HepG2 (cell line): Measurements from ENCODE around the gene ANXA10. TPM values are rescaled to one million over a fixed set of nuclear protein-coding genes. Genes with fewer than 3 reads are reported as not detected.

Experiments
- ATAC-seq: fragments of 200-7000 bp; cut with Tn5 transposase; 3 replicates; pipeline ENCODE4 v1.9.1; 2020; ENCODE audit warnings: mild to moderate bottlenecking, moderate library complexity
- BruUV-seq: library from RNA; stranded (reverse); fragments of 400-500 nt; replicated peaks from 2 replicates; lab custom pipeline; 2021; lab: Mats Ljungman, UMichigan
- CTCF ChIA-PET: fragments of 300-600 bp; formaldehyde crosslinking; extraction: SDS; loops from one replicate; lab custom pipeline; 2021; ENCODE audit warnings: low total read pairs, inconsistent platforms, low intra/inter-chr PET ratio; lab: Yijun Ruan, JAX
- POLR2A ChIA-PET: fragments of 350-600 bp; sonication (Branson Sonifier 250); formaldehyde crosslinking; loops from one replicate; lab custom pipeline; 2020; ENCODE audit warnings: antibody characterized with exemption, inconsistent platforms; lab: Yijun Ruan, JAX
- DNase-seq: peaks from one replicate; pipeline ENCODE4 v3.0.0-alpha.2; 2015; ENCODE audit warnings: low spot score
- FAIRE-seq: peaks from 3 replicates; lab custom pipeline; 2011; peaks lifted over from hg19 to GRCh38; lab: Jason Lieb, UNC
- H2AFZ ChIP-seq: one replicate; pipeline ENCODE4 v1.6.1; 2011; ENCODE audit warnings: low read length, inconsistent platforms
- H3K27ac ChIP-seq: fragments of 300-600 bp; 3 replicates; pipeline ENCODE4 v1.8.0; 2011; ENCODE audit warnings: mixed run types, mild to moderate bottlenecking, mixed read lengths, low read length, inconsistent platforms; ENCODE audit not compliant: insufficient read depth; ENCODE audit errors: extremely low read length
- H3K27me3 ChIP-seq, 2 experiments: fragments of 200-600 bp in 1 of 2; 2 replicates in 1 of 2; 3 replicates in 1 of 2; pipeline versions ENCODE4 v1.6.0 to v1.8.0; 2011; ENCODE audit warnings: low read length in 2 of 2, mild to moderate bottlenecking in 2 of 2, moderate library complexity in 2 of 2, inconsistent platforms in 1 of 2; ENCODE audit not compliant: insufficient read depth in 2 of 2, control insufficient read depth in 1 of 2
- H3K36me3 ChIP-seq, 2 experiments: fragments of 200-600 bp in 1 of 2; replicated peaks in 1 of 2; 2 replicates in 1 of 2; 3 replicates in 1 of 2; pipeline versions ENCODE4 v1.5.1 to v1.8.0; 2011; ENCODE audit warnings: low read length in 2 of 2, inconsistent platforms in 1 of 2; ENCODE audit not compliant: insufficient read depth in 2 of 2, control insufficient read depth in 1 of 2
- H3K4me1 ChIP-seq: 2 replicates; pipeline ENCODE4 v1.5.1; 2012; ENCODE audit warnings: low read length, inconsistent platforms; ENCODE audit not compliant: insufficient read depth
- H3K4me2 ChIP-seq: 2 replicates; pipeline ENCODE4 v1.6.0; 2011; ENCODE audit warnings: low read depth, low read length, inconsistent platforms
- H3K4me3 ChIP-seq, 3 experiments: fragments of 200-600 bp in 1 of 3; sonication (generic), shearing (Covaris generic) in 1 of 3; replicated peaks in 1 of 3; 2 replicates each; pipeline ENCODE4 v1.5.1; 2011 to 2016; ENCODE audit warnings: low read length in 3 of 3, inconsistent platforms in 2 of 3, low read depth in 2 of 3, mild to moderate bottlenecking in 2 of 3, control low read depth in 1 of 3, mixed read lengths in 1 of 3; ENCODE audit not compliant: insufficient read depth in 1 of 3
- H3K79me2 ChIP-seq: one replicate; pipeline ENCODE4 v1.6.1; 2011; ENCODE audit warnings: low read length, inconsistent platforms; ENCODE audit not compliant: insufficient read depth
- H3K9ac ChIP-seq: 2 replicates; pipeline ENCODE4 v1.6.0; 2011; ENCODE audit warnings: mild to moderate bottlenecking, low read depth, low read length, inconsistent platforms; ENCODE audit not compliant: insufficient read depth
- H3K9me3 ChIP-seq: 2 replicates; pipeline ENCODE4 v1.5.1; 2012; ENCODE audit warnings: mild to moderate bottlenecking, low read length
- H4K20me1 ChIP-seq: 2 replicates; pipeline ENCODE4 v1.6.0; 2011; ENCODE audit warnings: inconsistent platforms, mild to moderate bottlenecking, low read length, moderate library complexity; ENCODE audit not compliant: insufficient read depth
- ATF7 ChIP-seq, 2 experiments: fragments of 450-650 bp in 1 of 2; sonication (generic) in 1 of 2; formaldehyde crosslinking in 1 of 2; IDR thresholded peaks; 2 replicates each; pipeline versions ENCODE4 v1.4.0 to v1.6.1; 2016 to 2020; ENCODE audit warnings: antibody characterized with exemption in 1 of 2, mild to moderate bottlenecking in 1 of 2, missing genetic modification reagents in 1 of 2
- CREB1 ChIP-seq, 2 experiments: fragments of 450-650 bp in 1 of 2; IDR thresholded peaks; 2 replicates each; pipeline ENCODE4 v1.6.1; 2016 to 2017; ENCODE audit warnings: control low read depth in 1 of 2, mild to moderate bottlenecking in 1 of 2, missing compliant biosample characterization in 1 of 2, missing genetic modification characterization in 1 of 2
- ISX ChIP-seq: sonication (generic); formaldehyde crosslinking; conservative IDR thresholded peaks from 2 replicates; pipeline ENCODE4 v1.5.0; 2020; ENCODE audit warnings: missing genetic modification reagents
- MIER2 ChIP-seq: IDR thresholded peaks from 2 replicates; pipeline ENCODE4 v1.6.1; 2016; ENCODE audit warnings: missing biosample characterization, missing genetic modification reagents
- PAF1 ChIP-seq: IDR thresholded peaks from 2 replicates; pipeline ENCODE4 v1.6.1; 2016; ENCODE audit warnings: missing genetic modification reagents, missing compliant biosample characterization
- PHB2 ChIP-seq: fragments of 450-650 bp; IDR thresholded peaks from 2 replicates; pipeline ENCODE4 v1.6.1; 2018; ENCODE audit not compliant: partially characterized antibody
- TEF ChIP-seq: sonication (generic); formaldehyde crosslinking; IDR thresholded peaks from 2 replicates; pipeline ENCODE4 v1.5.0; 2020; ENCODE audit warnings: missing genetic modification reagents
- TRIM24 ChIP-seq: sonication (generic); formaldehyde crosslinking; IDR thresholded peaks from 2 replicates; pipeline ENCODE4 v1.8.0; 2022; ENCODE audit warnings: mild to moderate bottlenecking, missing genetic modification reagents
- ZFP91 ChIP-seq: sonication (generic); formaldehyde crosslinking; IDR thresholded peaks from 2 replicates; pipeline ENCODE4 v1.9.0; 2022; ENCODE audit warnings: missing genetic modification reagents, mild to moderate bottlenecking, borderline replicate concordance
- ZNF264 ChIP-seq: sonication (generic); formaldehyde crosslinking; IDR thresholded peaks from 2 replicates; pipeline ENCODE4 v1.4.0; 2020; ENCODE audit warnings: missing genetic modification reagents
- ZNF335 ChIP-seq: sonication (generic); formaldehyde crosslinking; IDR thresholded peaks from 2 replicates; pipeline ENCODE4 v1.4.0; 2020; ENCODE audit warnings: missing genetic modification reagents
- ZNF557 ChIP-seq: sonication (generic); formaldehyde crosslinking; IDR thresholded peaks from 2 replicates; pipeline ENCODE4 v1.4.0; 2020; ENCODE audit warnings: missing genetic modification reagents
- ZNF577 ChIP-seq: sonication (generic); formaldehyde crosslinking; IDR thresholded peaks from 2 replicates; pipeline ENCODE4 v1.4.0; 2020; ENCODE audit warnings: mild to moderate bottlenecking, low read depth, missing genetic modification reagents, borderline replicate concordance
- ZNF792 ChIP-seq: IDR thresholded peaks from 2 replicates; pipeline ENCODE4 v1.6.1; 2016
- ZNF800 ChIP-seq: sonication (generic); formaldehyde crosslinking; IDR thresholded peaks from 2 replicates; pipeline ENCODE4 v1.4.0; 2020; ENCODE audit warnings: missing genetic modification reagents
- WGBS: methylation state at CpG from one replicate; pipeline ENCODE4 v1.1.6; 2017; ENCODE audit warnings: low lambda C conversion rate; 5-methylcytosine and 5-hydroxymethylcytosine counted together
- in situ Hi-C: cut with HindIII; loops from 2 replicates; pipeline ENCODE4 v1.10.0; 2017; ENCODE audit warnings: low pct_unique_long_range_greater_than_20kb; ENCODE audit not compliant: extremely low pct_ligation_motif_present
- intact Hi-C: fragments of 100-400 bp; cut with micrococcal nuclease; formaldehyde crosslinking; loops from one replicate; pipeline ENCODE4 v1.10.0; 2022; ENCODE audit not compliant: unreplicated experiment
- polyA plus RNA-seq, 8 experiments: library from polyadenylated mRNA; depleted of rRNA in 3 of 8; stranded (reverse) in 7 of 8; unstranded in 1 of 8; fragments of >200 nt; fragmentation: Illumina TruSeq in 4 of 8; extraction: Trizol in 4 of 8; gene quantifications; 2 replicates each; pipeline versions ENCODE4 v1.2.1 to v1.2.3, GENCODE V29; 2011 to 2016; ENCODE audit warnings: low read depth in 4 of 8, missing spikeins in 1 of 8, mixed read lengths in 1 of 8; ENCODE audit not compliant: insufficient read depth in 1 of 8
- total RNA-seq, 5 experiments: library from RNA; depleted of rRNA; stranded (reverse); fragments of >200 nt; fragmentation: Illumina TruSeq; extraction: Trizol; gene quantifications; 2 replicates each; pipeline ENCODE4 v1.2.3, GENCODE V29; 2016; ENCODE audit warnings: low read depth in 1 of 5

Gene ANXA10
- total and polyA plus RNA-seq, 2 of the 13 experiments (the other 11 are each of a cell fraction or from before 2014, with no cell fraction given): 0.08 TPM; not detected in 1

GRCh38 chr4:168118116-168118655 lies 25.8 kb downstream of the ANXA10 start:
- peak; percentile 26; the same call in 1 of the 2 replicates for TF ChIP-seq ATF7 (IDR thresholded peaks at IDR 0.05)
- TF ChIP-seq ATF7 (CRISPR knock-in tag; IDR thresholded peaks at IDR 0.05): no peak
- no peak for TF ChIP-seq MIER2 (CRISPR knock-in tag)
- TF ChIP-seq PHB2: no peak
- Histone ChIP-seq H3K4me3 (no peak overlapping the region), H2AFZ (no peak overlapping the region), H3K27ac (no peak overlapping the region), H3K4me1 (no peaks in the 10 kb centered on the region), H3K9ac (no peak overlapping the region), H3K36me3 (no peaks in the 10 kb centered on the region), H3K4me2 (no peak overlapping the region), H3K9me3 (no peaks in the 10 kb centered on the region), H3K27me3 (no peaks in the 10 kb centered on the region), H4K20me1 (no peaks in the 10 kb centered on the region), H3K79me2 (no peaks in the 10 kb centered on the region)
- DNase-seq (no peak), ATAC-seq (no peak), FAIRE-seq (no peak)
- in situ Hi-C loops (no loop called here), intact Hi-C loops (no loop called here)
- WGBS: 0% methylated on average over 1 of the region's 1 CpG
- POLR2A ChIA-PET: no interaction called here
- CTCF ChIA-PET: no interaction called here
- no TSS peak for BruUV-seq

GRCh38 chr4:168119100-168119499 lies 26.8 kb downstream of the ANXA10 start:
- Histone ChIP-seq H4K20me1 (no peaks in the 10 kb centered on the region), H3K36me3 (no peaks in the 10 kb centered on the region), H3K27ac (no peak overlapping the region), H3K79me2 (no peaks in the 10 kb centered on the region), H3K9ac (no peak overlapping the region), H3K4me1 (no peaks in the 10 kb centered on the region), H3K4me3 (no peak overlapping the region), H3K9me3 (no peaks in the 10 kb centered on the region), H2AFZ (no peak overlapping the region), H3K4me2 (no peak overlapping the region), H3K27me3 (no peaks in the 10 kb centered on the region)
- no TSS peak for BruUV-seq
- 0% methylated on average over 1 of the region's 1 CpG for WGBS
- CTCF ChIA-PET: no interaction called here
- DNase-seq (no peak), ATAC-seq (no peak), FAIRE-seq (no peak)
- POLR2A ChIA-PET: no interaction called here
- in situ Hi-C loops: no loop called here
- intact Hi-C loops: no loop called here
- TF ChIP-seq ZNF264 (no peak), ZFP91 (CRISPR knock-in tag) (no peak), ZNF577 (no peak), ZNF800 (CRISPR knock-in tag) (no peak), CREB1 (IDR thresholded peaks at IDR 0.05) (no peak), CREB1 (CRISPR knock-in tag; IDR thresholded peaks at IDR 0.05) (no peak), ISX (CRISPR knock-in tag) (no peak), ZNF792 (CRISPR knock-in tag) (no peak), TRIM24 (no peak), ZNF557 (CRISPR knock-in tag) (no peak), ZNF335 (CRISPR knock-in tag) (no peak), TEF (CRISPR knock-in tag) (no peak), PAF1 (CRISPR knock-in tag) (no peak)
